Keratinocyte (primary cell): ENCODE results near the gene EGFLAM. TPM values are rescaled to one million over a fixed set of nuclear protein-coding genes. Genes with fewer than 3 reads are reported as not detected.

ENCODE experiments used
- DNase-seq: peaks from one replicate; pipeline ENCODE4 v3.0.0-alpha.2; 2011; ENCODE audit warnings: low read depth, missing footprints, low spot score
- FAIRE-seq: peaks from 2 replicates; lab custom pipeline; 2011; peaks lifted over from hg19 to GRCh38; lab: Jason Lieb, UNC
- H2AFZ ChIP-seq: 2 replicates; pipeline ENCODE4 v1.6.0; 2012; ENCODE audit warnings: low read length, control low read depth, inconsistent platforms; ENCODE audit not compliant: control insufficient read depth
- H3K27ac ChIP-seq: 2 replicates; pipeline ENCODE4 v1.5.1; 2011; ENCODE audit warnings: low read length; ENCODE audit not compliant: control insufficient read depth, insufficient read depth
- H3K27me3 ChIP-seq: 3 replicates; pipeline ENCODE4 v1.6.0; 2011; ENCODE audit warnings: low read length; ENCODE audit not compliant: control insufficient read depth, insufficient read depth; ENCODE audit errors: extremely low read depth
- H3K36me3 ChIP-seq, 2 experiments: 2 replicates in 1 of 2; 3 replicates in 1 of 2; pipeline ENCODE4 v1.5.1; 2011; ENCODE audit warnings: low read length in 2 of 2, mild to moderate bottlenecking in 1 of 2; ENCODE audit not compliant: control insufficient read depth in 2 of 2, insufficient read depth in 2 of 2; ENCODE audit errors: extremely low read depth in 1 of 2
- H3K4me1 ChIP-seq: 3 replicates; pipeline ENCODE4 v1.5.1; 2011; ENCODE audit warnings: low read length; ENCODE audit not compliant: control insufficient read depth, insufficient read depth; ENCODE audit errors: extremely low read depth
- H3K4me2 ChIP-seq: 3 replicates; pipeline ENCODE4 v1.6.0; 2011; ENCODE audit warnings: low read depth, low read length; ENCODE audit not compliant: control insufficient read depth, insufficient read depth; ENCODE audit errors: extremely low read depth
- H3K4me3 ChIP-seq, 3 experiments: fragments of 200-600 bp in 1 of 3; sonication (generic) in 1 of 3; 2 replicates in 2 of 3; 3 replicates in 1 of 3; pipeline ENCODE4 v1.5.1; 2011 to 2016; ENCODE audit warnings: low read length in 3 of 3, mild to moderate bottlenecking in 3 of 3, control low read depth in 2 of 3, inconsistent platforms in 1 of 3, low read depth in 1 of 3, mixed read lengths in 1 of 3, mixed run types in 1 of 3, moderate library complexity in 1 of 3; ENCODE audit not compliant: control insufficient read depth in 2 of 3, insufficient read depth in 2 of 3; ENCODE audit errors: extremely low read depth in 1 of 3
- H3K79me2 ChIP-seq: 2 replicates; pipeline ENCODE4 v1.6.0; 2012; ENCODE audit warnings: low read length; ENCODE audit not compliant: control insufficient read depth, insufficient read depth
- H3K9ac ChIP-seq: 3 replicates; pipeline ENCODE4 v1.6.0; 2011; ENCODE audit warnings: low read length; ENCODE audit not compliant: control insufficient read depth, insufficient read depth; ENCODE audit errors: extremely low read depth
- H3K9me1 ChIP-seq: 3 replicates; pipeline ENCODE4 v1.6.0; 2011; ENCODE audit warnings: low read length; ENCODE audit not compliant: control insufficient read depth, insufficient read depth; ENCODE audit errors: extremely low read depth
- H3K9me3 ChIP-seq: 2 replicates; pipeline ENCODE4 v1.5.1; 2012; ENCODE audit warnings: low read depth, low read length; ENCODE audit not compliant: control insufficient read depth
- H4K20me1 ChIP-seq: 3 replicates; pipeline ENCODE4 v1.6.0; 2011; ENCODE audit warnings: low read length; ENCODE audit not compliant: control insufficient read depth, insufficient read depth; ENCODE audit errors: extremely low read depth
- EZH2 ChIP-seq: IDR thresholded peaks from one replicate; pipeline ENCODE4 v1.6.1; 2012; ENCODE audit warnings: inconsistent platforms, mild to moderate bottlenecking, low read length, moderate library complexity
- dilution Hi-C: fragments of 300-500 bp; cut with MboI; formaldehyde crosslinking; loops from one replicate; pipeline ENCODE4 v1.7.0; 2020; ENCODE audit warnings: low sequenced_read_pairs; ENCODE audit not compliant: extremely low pct_ligation_motif_present
- polyA plus RNA-seq, 5 experiments: library from polyadenylated mRNA; depleted of rRNA in 3 of 5; stranded (reverse) in 3 of 5; stranded (forward) in 1 of 5; unstranded in 1 of 5; fragments of >200 nt; gene quantifications; 1 replicate in 1 of 5; 2 replicates in 3 of 5; 3 replicates in 1 of 5; pipeline versions ENCODE4 v1.2.1 to v1.2.3, GENCODE V29; 2011 to 2012; ENCODE audit warnings: missing spikeins in 2 of 5, low read depth in 1 of 5, low replicate concordance in 1 of 5
- TF ChIP-seq, protein P1 (sequence below), 3 experiments: IDR thresholded peaks in 1 of 3; conservative IDR thresholded peaks in 1 of 3; optimal IDR thresholded peaks in 1 of 3; 2 replicates in 2 of 3; 3 replicates in 1 of 3; pipeline versions ENCODE3 to v1.5.1; 2011; ENCODE audit warnings: low read length in 3 of 3, mild to moderate bottlenecking in 3 of 3, moderate library complexity in 2 of 3, control low read depth in 1 of 3, inconsistent platforms in 1 of 3; ENCODE audit not compliant: insufficient read depth in 2 of 3; ENCODE audit errors: extremely low read depth in 1 of 3

EGFLAM gene
- polyA plus RNA-seq, 1 donor (not counting 4 experiments of a cell fraction or from before 2014, with no cell fraction given): not detected

DNA sequence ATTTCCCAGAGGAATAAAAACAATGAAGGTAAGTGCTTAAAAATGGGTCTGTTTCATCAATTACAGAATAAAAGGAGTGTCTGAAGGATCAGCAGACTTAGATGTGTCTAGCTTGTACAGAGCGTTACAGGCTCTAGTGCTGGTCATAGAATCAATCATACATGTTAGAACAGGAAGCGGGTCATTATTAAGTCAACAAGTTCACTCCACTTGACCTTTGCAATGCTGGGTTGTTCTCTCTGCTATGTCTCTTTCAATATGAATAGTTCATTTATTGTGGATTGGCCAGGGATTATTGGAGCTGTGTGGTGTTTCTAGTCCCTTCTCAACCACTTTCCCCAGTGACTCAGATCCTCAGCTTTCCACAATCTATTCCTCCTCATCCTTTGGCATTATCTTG lies 20.7 kb upstream of the EGFLAM start:
- FAIRE-seq: no peak
- H3K36me3 ChIP-seq: no peaks in the 10 kb centered on the region
- DNase-seq: no peak
- no peaks in the 10 kb centered on the region for H3K27me3 ChIP-seq
- H3K9me3 ChIP-seq: no peaks in the 10 kb centered on the region
- no peaks in the 10 kb centered on the region for H3K79me2 ChIP-seq
- H3K4me1 ChIP-seq: no peaks in the 10 kb centered on the region
- H3K4me3 ChIP-seq: no peak overlapping the region
- H3K27ac ChIP-seq: no peak overlapping the region
- H4K20me1 ChIP-seq: no peaks in the 10 kb centered on the region
- dilution Hi-C loops: no loop called here
- no peaks in the 10 kb centered on the region for H3K9me1 ChIP-seq
- TF ChIP-seq, protein P1, sequence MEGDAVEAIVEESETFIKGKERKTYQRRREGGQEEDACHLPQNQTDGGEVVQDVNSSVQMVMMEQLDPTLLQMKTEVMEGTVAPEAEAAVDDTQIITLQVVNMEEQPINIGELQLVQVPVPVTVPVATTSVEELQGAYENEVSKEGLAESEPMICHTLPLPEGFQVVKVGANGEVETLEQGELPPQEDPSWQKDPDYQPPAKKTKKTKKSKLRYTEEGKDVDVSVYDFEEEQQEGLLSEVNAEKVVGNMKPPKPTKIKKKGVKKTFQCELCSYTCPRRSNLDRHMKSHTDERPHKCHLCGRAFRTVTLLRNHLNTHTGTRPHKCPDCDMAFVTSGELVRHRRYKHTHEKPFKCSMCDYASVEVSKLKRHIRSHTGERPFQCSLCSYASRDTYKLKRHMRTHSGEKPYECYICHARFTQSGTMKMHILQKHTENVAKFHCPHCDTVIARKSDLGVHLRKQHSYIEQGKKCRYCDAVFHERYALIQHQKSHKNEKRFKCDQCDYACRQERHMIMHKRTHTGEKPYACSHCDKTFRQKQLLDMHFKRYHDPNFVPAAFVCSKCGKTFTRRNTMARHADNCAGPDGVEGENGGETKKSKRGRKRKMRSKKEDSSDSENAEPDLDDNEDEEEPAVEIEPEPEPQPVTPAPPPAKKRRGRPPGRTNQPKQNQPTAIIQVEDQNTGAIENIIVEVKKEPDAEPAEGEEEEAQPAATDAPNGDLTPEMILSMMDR (optimal IDR thresholded peaks at IDR 0.05 in 1 of 3, IDR thresholded peaks at IDR 0.05 in 1 of 3, conservative IDR thresholded peaks at IDR 0.05 in 1 of 3; ENCODE audit: extremely low read depth in 1 of 3, insufficient read depth in 2 of 3, low read length in 3 of 3): no peak
- no peak for TF ChIP-seq EZH2
- H3K9ac ChIP-seq: no peak overlapping the region
- H3K4me2 ChIP-seq: no peak overlapping the region
- no peak overlapping the region for H2AFZ ChIP-seq

DNA sequence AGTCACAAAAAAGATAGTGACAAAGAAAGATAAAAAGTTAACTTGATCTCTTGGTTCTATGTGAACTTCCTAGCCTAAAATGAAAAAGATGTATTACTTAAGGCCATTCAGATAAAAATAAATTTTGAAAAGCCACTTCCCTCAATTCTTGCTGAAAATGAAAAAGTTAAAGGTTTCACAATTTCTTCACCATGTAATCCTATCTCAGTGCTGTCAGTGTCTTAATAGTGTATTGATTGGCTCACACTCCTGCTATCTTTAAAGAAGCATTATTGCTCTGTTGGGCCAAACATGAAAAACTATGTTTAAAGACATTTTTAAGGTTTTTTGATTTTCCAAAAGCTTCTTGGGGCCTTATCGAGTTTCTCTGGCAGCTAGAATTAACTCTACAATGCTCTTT lies 18.1 kb upstream of the EGFLAM start:
- TF ChIP-seq, protein P1 (optimal IDR thresholded peaks at IDR 0.05 in 1 of 3, IDR thresholded peaks at IDR 0.05 in 1 of 3, conservative IDR thresholded peaks at IDR 0.05 in 1 of 3; ENCODE audit: extremely low read depth in 1 of 3, insufficient read depth in 2 of 3, low read length in 3 of 3): no peak
- no peaks in the 10 kb centered on the region for H4K20me1 ChIP-seq
- no peaks in the 10 kb centered on the region for H3K9me3 ChIP-seq
- dilution Hi-C loops: no loop called here
- H3K27ac ChIP-seq: no peak overlapping the region
- H3K4me2 ChIP-seq: no peak overlapping the region
- H3K4me3 ChIP-seq: no peak overlapping the region
- H3K79me2 ChIP-seq: no peaks in the 10 kb centered on the region
- no peaks in the 10 kb centered on the region for H3K9me1 ChIP-seq
- no peak overlapping the region for H3K9ac ChIP-seq
- H3K27me3 ChIP-seq: no peaks in the 10 kb centered on the region
- no peak for DNase-seq
- no peaks in the 10 kb centered on the region for H3K4me1 ChIP-seq
- no peaks in the 10 kb centered on the region for H3K36me3 ChIP-seq
- FAIRE-seq: no peak
- H2AFZ ChIP-seq: no peak overlapping the region
